22Rv1 (cell line): ENCODE measurements around the gene API5.

ENCODE experiments used
- H3K27ac ChIP-seq: fragments of 450-650 bp; 2 replicates; pipeline ENCODE4 v1.5.1; 2017
- CTCF ChIP-seq: fragments of 450-650 bp; IDR thresholded peaks from 2 replicates; pipeline ENCODE4 v1.5.1; 2017; ENCODE audit warnings: mild to moderate bottlenecking
- ZFX ChIP-seq: fragments of 450-650 bp; IDR thresholded peaks from 2 replicates; pipeline ENCODE4 v1.6.1; 2017; ENCODE audit warnings: antibody characterized with exemption, borderline replicate concordance

Gene API5

GRCh38 chr11:43311791-43312607, at the start of gene API5:
Gene API5 (plus strand): TSS chr11:43311996. CDS start chr11:43312128, 132 bp downstream.
- TF ChIP-seq ZFX = no peak
- peak; percentile 88 for TF ChIP-seq CTCF

GRCh38 chr11:43267856-43268580, 43.8 kb upstream of the API5 start:
- H3K27ac ChIP-seq = no peak overlapping the region

More at GRCh38 chr11:43311791-43312607, at the start of gene API5:
- H3K27ac ChIP-seq = peak within 1 kb of the TSS; percentile 87

GRCh38 chr11:43268786-43269185, 43.0 kb upstream of the API5 start:
- no peak overlapping the region for H3K27ac ChIP-seq
- TF ChIP-seq ZFX (no peak), CTCF (0 out of 2 replicates have a peak, but pooled peaks have one; percentile 5)

More at GRCh38 chr11:43267856-43268580, 43.8 kb upstream of the API5 start:
- TF ChIP-seq CTCF (no peak), ZFX (no peak)

- H3K27ac ChIP-seq = no peak overlapping the region
- TF ChIP-seq ZFX (no peak), CTCF (no peak)
These were observed 42.4 kb upstream of the API5 start for GRCh38 chr11:43269254-43269918.

GRCh38 chr11:43270468-43270867, 41.3 kb upstream of the API5 start:
- TF ChIP-seq ZFX (no peak), CTCF (no peak)
- no peak overlapping the region for H3K27ac ChIP-seq

- H3K27ac ChIP-seq = no peak overlapping the region
- TF ChIP-seq ZFX = no peak
These were observed 33.4 kb upstream of the API5 start for GRCh38 chr11:43278193-43278956.
